Activated naive CD4-positive, alpha-beta T cell treated with anti-CD3 and anti-CD28 coated beads, Interleukin-2, amount 50 U/mL, for 16 hours (primary cell): Measurements from ENCODE around the gene GLIS1.

Experiments
- DNase-seq: peaks from one replicate; pipeline ENCODE4 v3.0.0-alpha.2; 2020

GLIS1 gene

DNA sequence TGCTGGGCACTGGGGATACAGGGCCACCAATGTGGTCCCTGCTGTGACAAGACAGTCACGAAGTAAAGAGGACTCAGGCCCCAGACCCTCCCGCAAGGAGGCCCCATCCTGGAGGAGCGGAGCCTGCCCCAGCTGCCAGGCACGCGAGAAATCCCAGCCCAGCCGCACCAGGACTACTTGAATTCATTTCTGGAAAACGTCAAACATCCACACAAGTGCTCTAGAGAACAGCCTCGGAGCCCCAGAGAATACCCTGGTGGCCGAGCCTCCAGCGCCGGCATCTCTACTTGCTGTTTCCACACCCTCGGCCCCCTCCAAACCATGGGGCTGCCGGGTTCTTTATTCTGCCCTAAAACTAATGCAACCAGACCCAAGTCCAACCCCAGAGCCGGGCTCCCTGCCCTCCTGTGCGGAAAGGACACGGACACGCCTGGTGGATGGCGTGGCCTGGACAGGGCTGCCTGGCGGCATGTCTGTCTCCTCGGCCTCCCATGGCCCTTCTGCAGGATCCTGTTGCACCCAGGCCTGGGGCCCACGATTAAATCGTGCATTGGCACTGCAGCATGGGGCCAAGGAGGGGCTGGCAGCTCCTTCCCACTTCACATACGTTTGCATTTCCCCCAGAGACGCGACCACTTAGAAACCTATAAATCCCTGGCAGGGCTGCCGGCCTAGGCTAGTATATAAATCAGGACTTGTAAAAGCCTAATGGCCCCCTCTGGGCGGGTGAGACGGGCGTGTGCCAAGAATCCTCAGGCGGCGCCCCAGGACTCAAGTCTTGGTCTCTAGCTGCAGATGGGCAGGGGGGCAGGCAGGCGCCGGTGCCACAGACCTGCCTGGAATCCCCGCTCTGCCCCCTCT, 238.5 kb downstream of the GLIS1 start:
- no peak for DNase-seq

DNA sequence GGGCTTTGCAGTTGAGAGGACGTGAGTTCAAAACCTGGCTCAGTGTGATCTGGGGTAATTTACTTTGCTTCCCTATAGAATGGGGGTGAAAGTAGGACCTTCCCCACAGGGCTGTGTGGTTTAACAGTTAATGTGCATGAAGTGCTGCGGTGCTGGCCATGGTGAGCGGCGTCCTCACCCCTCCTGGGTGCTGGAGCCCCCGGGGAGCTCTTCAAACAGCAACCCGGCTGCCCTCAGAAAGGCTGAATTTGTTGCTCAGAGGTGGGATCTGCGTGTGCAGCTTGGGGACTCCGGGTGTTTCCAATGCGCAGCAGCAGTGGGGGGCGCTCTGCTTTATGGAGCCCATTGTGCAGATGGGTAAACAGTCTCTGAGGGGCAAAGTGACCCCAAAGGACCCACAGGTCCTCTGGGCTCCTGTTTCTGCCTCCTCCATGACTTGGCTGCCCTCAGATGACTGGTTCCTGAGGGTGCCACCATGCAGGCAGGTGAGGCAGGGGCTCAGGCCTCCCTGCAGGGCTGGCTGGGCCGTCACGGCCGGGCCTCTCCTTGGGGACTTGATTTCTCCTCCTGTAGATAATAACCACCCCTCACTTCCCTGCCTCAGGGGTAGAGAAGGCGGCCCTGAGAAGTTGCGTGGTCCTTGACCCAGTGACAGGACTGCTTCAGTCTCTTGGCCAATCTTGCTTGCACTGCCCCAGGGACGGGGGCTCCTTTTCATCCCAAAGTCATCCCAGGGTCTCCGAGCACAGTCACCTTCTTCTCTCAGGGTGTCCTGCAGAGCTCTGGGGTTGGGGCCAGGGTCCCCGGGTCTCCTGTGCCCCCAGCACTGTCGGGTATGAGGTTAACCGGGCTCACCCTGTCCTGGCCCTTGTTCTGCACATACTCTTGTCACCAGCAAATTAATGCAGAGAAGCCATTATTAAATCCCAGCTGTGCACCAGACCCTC, 239.4 kb downstream of the GLIS1 start:
- no peak for DNase-seq

DNA sequence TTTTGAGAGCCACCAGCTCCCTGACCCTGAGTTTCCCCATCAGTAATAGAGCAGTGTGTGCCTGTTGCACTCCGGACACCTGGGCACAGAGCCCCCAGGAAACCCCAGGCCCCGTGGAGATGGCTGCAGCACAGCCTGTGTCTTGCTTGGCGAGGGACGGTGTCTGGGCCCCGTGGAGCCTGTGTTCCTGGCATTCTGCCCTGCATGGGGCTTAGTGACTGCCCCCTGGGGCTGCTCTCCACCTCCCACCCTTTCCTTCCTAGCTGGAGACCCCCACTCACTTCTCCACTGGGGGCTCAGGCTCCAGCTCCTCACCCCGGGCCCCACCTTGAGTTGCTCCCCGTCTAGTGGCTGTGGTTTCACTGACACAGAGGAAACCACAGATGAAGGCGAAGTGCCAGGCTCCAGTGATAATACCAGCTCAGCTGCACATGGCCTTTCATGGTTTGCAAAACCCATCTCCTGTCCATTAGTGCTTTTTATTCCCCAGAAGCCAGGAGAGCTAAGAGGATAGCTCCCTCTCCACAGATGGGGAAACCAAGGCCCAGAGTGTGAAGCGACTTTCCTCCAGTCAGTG, 240.3 kb downstream of the GLIS1 start:
- no peak for DNase-seq

DNA sequence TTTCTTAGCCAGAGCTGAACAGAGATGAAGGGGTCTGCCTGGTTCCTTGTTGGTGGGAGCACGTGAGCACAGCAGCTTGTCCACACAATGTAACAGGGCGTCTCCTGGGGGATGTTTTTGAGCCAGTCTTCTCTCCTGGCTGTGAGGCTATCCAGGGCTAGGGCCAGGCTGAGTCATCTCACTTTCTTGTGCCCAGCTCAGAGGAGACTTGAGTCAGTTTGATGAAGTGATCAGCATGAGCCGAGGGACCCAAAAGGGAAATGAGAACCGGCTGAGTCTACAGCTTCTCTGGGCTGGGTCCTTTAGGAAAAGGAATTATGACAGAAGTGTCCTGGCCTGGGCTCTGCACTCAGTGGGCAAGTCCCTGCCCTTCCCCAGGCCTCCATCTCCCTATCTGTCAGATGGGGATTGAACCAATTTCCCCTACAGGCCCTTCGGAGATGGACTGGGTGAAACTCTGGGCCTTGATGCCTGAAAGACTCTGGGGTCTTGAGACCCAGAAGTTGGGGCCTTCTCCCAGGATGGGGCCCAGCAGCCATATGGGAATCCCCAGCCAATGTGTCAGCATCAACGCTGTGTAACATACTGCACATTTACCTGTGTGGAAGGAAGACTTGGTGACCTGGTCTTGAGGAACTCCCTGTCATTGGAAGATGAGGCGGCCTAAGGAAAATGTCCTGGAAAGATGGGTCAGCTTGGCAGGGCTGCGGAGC, 243.2 kb downstream of the GLIS1 start:
- no peak for DNase-seq

DNA sequence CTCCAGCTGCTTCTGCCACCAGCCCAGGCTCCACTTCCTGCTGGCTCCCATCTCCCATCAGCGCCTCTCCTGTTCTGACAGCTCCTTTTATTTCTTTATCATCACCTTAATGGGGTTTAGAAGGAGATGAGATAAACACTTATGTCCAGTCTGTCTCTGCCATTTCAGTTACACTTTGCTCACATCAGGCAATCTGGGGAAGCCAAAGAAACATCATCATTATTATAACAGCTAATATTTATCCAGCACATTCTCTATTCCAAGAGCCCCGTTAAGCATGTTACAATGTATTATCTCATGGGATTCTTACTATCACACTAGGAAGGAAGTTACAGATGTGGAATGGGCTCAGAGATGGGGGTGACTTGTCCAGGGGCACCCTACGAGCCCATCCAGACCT, 248.6 kb downstream of the GLIS1 start:
- DNase-seq, result no peak

DNA sequence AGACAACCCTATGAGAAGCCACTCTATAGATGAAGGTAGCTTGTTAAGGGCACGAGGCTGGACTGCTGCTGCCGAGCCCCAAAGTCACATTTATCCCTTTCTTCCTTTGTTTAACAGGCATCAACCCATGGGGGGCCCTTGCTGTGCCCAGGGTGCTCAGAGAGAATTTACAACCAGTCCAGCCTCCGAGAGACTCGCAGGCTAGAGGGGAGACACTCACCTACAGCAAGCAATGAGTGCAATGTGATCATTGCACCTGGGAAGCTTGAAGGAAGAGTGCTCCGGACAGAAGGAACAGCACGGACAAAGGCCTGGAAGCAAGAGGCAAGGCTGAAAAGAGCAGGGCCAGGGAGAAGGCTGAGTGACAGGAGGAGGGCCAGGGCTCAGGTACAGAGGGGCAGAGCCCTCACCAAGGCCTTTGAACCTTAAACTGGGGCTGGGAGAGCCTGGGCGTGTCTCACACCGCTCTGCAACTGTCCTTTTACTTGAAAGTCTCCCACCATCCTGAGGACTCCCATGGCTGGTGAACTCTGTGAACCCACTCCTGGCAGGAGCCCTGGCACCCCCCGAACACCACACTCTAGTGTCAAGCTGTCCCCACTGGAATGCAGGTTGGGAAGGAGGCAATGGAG, 252.5 kb downstream of the GLIS1 start:
- no peak for DNase-seq

DNA sequence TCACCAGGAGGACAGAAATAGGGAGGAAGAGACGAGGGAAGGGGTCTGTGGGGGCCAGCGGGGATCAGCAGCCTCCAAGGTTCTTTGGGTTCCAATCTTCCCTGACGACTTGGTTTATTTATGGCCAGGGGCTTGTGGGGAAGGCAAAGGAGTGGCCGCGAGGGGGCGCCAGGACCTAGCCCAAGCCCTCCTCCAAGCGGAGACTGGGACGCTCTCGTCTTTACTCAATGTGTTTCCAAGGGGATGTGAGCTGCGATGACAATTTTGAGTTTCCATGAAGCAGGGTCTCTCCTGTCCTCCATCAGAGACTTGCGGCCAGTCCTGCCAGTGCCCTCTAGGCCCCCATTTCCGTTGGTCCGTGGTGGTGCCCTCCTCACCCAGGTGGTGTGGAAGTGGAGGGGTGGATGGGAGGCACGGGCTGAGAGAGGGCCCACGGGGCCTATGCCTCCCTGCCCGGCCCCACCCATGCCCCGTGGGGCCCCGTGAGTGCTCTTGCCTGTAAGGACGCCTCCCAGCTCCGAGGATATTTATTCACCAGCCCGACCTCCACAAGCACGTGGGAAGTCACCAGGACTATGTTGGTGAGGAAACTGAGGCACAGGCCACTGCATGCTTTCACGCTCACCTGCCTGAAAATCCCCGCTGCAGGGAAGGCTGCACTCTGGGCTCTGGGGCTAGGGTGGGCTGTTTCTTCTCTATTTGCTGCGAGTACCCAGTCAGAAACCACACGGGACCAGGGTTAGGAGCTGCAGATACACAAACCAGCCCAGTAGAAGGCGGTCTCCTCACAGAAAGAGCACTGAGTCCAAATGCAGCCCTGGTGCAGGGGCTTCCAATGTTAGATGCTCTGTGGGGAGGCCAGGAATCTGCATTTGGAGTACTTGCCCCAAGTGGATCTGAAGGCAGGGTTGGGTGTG, 253.2 kb downstream of the GLIS1 start:
- peak; percentile 56 for DNase-seq

DNA sequence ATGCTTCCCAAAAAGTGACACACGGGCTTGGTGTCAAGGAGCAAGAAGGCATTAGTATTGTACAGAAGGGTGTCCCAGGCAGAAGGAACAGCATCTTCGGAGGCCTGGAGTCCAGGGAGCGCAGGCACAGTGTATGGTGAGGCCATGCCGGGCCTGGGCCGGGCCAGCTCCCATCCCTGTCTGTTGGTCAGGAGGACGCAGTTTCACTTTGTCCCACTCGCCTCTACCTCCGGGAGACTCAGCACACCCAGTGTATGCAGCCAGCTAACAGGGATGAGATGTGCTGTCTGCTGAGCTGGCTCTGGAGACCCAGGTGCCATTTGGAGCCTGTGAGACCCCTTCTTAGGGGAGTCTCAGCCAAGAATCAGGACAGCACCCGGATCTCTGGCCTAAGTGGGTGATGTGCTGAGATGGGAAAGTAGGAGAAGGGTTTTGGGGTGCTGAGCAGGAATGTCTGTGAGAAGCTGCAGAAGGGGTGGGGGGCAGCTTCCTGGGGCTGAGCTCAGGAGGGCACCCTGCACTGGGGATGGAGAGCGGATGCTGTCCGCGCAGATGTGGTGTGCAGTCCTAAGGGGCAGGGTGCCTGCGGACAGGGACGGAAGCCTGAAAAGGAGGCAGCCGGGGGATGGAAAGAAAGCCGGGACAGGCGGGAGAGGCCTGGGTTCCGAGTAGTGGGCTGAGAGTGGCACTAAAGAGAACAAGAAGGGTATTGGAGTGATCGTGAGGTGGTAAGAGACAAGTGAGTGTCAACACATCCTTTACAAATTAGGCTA, 254.1 kb downstream of the GLIS1 start:
- no peak for DNase-seq

DNA sequence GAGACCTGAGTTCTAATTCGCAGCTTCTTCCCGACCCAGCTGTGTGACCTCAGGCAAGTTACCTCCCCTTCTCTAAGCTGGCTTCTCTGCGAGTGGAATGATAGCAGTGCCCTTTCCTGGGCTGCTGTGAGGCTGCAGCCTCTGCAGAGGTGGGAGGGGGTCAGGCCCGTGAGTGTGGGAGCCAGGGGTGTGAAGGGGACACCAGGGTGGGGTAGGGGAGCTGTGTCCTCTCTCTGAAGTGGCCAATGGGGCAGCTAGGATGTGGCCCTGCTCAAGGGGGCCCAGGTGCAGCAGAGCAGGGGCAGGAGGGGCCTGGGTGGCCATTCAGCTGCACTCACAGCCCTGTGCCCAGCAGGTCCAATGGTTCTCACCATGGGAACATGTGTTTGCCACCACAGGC, 255.3 kb downstream of the GLIS1 start:
- DNase-seq, result no peak

DNA sequence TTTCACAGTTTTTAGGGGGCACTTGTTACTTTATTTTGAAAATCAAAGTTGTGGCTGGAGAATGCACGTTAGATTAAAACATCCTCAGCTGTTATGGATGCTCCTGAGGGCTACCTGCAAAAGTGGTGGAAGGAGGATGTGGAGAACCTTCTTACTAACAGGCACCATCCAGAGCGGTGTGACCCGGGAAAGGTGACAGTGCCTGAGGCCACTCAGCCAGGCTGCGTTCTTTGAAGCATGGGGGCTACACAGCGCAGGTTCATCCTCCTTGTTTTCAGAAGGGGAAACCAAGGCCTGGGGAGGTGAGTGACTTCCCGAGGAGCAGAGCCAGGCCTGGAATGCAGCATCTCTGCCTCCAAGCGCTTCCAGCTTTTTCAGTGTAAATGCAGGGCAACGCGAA, 255.8 kb downstream of the GLIS1 start:
- no peak for DNase-seq

DNA sequence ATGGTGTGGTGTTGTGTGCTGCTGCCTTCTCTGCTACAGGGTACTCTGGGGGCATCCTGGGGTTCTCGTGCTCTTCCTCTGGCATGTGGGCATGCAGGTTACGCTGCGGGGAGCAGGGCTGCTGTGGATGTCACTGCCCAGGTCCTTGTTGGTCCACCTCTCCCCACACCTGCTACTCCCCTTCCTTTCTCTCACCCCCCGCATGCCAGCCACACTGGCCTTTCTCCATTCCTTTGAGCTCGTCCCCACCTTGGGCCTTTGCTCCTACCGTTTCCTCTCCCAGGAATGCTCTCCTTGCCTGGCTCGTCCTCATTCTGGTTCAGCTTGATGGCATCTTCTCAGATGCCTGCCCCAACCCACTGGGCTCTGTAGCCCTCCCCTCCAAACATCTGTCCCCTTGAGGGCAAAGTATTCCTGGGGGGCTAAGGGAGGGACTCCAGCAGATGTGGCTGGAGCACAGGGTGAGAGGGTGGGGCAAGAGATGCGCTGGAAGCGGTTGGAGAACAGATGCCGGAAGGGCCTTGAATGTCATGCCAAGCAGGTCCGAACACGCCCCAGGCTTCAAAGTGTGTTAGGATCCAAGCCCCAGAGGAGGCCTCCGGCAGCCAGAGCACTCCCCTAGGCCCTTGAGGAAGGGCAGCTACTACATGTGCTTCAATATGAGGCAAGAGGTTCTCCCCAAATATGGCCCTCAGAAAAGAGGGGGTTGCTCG, 256.4 kb downstream of the GLIS1 start:
- DNase-seq, result no peak

DNA sequence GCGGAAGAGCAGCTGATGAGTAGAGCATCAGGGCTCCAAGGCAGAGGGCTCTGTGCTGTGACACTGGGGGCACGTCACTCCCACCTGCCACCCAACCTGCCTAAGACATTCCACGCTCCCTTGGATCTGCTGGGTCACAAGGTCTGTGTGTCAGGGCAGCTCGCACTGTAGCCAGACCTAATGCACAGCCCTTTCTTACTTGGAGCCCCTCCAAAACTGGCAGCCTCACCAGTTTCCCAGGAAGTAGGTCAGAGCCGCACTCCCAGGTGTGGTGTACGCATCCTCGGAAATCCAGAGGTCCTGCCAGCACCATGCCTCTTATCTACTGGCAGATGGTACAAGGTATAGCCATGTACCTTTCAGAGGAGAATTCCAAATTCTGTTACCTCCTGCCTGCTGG, 257.5 kb downstream of the GLIS1 start:
- no peak for DNase-seq

DNA sequence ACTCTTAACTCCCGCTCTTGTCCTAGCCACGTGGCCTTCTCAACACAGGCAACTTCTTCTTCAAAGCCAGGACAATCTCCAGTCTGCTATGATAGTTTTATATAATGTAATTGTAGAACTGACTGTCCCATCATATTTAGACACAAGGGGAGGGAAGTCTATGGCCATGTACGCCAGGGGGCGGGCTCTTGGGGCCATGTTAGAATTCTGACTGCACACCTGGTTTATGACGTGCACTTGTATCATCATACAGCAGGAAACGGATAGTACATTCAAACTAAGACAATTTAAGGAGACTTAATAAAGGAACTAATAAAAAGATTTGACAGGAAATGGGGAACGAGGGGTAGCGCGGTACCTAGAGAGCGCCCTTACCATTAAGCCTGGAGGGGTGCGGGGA, 258.3 kb downstream of the GLIS1 start:
- DNase-seq, result no peak

DNA sequence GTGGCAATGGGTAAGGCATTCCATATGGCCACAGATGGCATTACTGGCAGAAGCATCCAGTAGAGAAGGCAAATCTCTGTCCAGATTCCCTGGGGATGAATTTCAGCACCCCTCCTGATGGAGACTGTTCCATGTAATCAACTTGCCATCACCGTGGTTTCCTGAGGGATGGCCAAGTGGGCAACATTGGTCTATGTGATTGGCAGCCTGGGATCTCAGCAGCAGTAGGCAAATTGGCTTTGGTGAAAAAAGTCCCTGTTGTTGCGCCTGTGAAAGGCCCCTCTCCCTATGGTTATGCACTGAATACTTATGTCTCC, 260.5 kb downstream of the GLIS1 start:
- no peak for DNase-seq

DNA sequence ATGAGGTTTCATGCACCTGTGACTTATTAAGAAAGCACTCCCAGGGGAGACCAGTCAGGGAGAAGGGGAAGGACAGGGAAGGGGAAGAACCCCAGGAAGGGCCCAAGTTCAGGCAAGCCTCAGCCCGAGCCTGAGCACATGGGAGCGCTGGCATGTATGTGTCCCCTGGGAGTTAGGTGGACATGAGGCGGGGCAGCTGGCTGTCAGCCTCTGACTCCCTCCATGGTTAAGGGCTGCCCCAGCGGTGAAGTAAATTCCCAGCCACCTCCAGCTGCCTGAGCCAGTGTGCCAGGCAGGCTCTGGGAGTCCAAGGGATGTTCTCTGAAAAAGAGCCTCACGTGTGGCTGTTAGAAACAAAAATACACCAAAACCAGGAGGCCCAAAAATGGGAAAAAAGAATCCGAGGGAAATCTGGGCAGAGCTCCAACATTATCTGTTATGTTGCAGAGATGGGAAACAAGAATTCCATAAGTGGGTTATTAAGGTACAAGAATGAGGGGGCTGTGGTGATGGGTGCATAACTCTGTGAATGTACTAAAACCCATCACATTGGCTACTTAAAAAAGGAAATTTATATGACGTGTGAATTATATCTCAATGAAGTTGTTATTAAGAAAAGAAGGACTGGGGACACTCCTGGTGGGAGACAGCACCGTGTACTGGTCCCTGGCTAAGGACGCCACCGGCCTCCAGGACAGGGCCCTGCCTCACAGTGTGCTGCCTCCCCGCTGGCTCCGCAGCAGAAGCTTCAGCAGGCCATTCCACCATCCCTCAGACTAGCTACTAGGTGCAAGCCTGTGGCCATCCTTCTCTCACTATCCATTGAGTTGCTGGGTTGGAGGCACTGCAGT, 261.1 kb downstream of the GLIS1 start:
- DNase-seq, result no peak

DNA sequence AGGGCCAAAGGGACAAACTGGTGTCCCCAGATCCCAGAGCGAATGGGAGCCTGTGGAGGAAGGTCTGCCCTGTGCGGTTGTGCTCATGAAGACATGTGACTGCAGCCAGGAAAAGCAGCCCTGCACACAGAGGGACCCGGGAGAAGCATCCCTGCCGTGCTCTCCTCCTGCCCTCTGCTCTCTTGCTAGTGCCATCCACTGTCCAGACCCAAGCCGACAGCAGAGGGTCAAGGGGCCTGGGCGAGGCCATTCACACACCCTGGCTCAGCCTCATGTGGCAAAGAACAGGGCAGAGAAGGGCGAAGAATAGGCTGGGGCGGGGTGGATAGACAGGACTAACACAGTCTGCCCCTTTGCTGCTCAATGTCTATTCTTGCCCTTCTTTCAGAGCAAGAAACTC, 262.4 kb downstream of the GLIS1 start:
- no peak for DNase-seq

DNA sequence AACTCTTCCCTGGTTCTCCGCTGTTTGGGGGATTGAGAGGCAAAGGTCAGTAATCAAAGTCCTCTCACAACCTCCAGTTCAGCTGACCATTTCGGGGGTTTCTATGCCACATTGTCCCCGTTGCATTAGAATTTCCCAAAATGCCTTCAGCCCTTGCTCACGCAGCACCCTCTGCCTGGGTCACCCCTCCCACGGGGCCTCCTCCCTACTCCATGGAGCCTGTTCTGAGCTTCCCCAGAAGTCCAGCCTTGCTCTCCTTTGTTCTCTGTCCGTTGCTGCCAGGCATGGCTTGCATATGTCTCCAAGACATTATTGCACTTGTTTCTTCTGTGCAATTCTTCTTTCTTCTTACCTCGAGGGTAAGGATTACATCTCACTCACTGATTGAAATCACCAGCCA, 263.3 kb downstream of the GLIS1 start:
- DNase-seq, result no peak

DNA sequence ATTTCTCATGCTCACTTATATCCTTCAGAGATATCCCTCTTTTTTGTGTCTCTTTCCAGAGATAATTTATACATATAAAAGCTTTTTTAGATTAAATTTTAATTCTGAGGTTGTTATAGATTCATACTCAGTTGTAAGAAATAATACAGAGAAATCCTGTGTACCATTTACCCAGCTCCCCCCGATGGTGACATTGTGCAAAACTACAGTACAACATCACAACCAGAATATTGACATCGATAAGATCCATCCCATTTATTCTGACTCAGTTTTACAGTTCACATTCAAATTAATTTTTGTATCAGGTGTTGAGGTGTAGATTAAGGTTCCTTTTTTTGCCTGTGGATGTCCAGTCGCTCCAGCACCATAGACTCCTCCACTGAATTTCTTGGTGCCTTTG, 265.5 kb downstream of the GLIS1 start:
- DNase-seq, result no peak

DNA sequence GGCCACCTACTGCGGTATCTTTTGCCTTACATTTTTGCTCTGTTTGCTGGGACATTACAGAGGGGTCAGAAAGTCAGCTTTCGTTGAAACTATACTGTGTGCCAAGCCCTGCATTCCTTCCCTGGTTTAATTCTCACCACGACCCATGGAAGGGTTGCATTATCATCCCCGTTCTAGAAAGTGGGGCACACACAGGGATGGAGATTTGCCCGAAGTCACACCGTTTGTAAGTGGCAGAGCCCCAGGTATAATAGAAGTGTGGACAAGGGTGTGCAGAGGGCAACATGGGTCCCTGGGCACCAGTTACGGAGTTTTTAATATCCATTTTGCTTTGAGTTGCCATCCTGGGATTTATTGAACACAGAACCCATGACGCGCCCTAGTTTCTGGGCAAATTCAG, 268.0 kb downstream of the GLIS1 start:
- DNase-seq, result no peak
